H1 (cell line): Measurements from ENCODE around the gene KMT2E. TPM values are rescaled to one million over a fixed set of nuclear protein-coding genes. Genes with fewer than 3 reads are reported as not detected.

Experiments
- SP1 ChIP-seq: IDR thresholded peaks from 2 replicates; pipeline ENCODE4 v1.6.1; 2011; ENCODE audit warnings: low read depth, low read length
- polyA plus RNA-seq, 7 experiments: library from polyadenylated mRNA; depleted of rRNA in 3 of 7; stranded (reverse) in 5 of 7; unstranded in 2 of 7; fragments of >200 nt in 5 of 7; fragments of 200-250 nt in 2 of 7; gene quantifications; 1 replicate in 5 of 7; 2 replicates in 1 of 7; 4 replicates in 1 of 7; pipeline versions ENCODE4 v1.2.1 to v1.2.3, GENCODE V29; 2011 to 2013; ENCODE audit warnings: missing spikeins in 2 of 7, mixed read lengths in 2 of 7
- total RNA-seq: library from RNA; stranded (reverse); fragmentation: NEBNext Ultra II Directional; extraction: Animal tissue kit (Norgen Biotek cat#: 25700); gene quantifications from 2 replicates; pipeline ENCODE4 v1.2.1, GENCODE V29; 2021

Gene KMT2E
- total and polyA plus RNA-seq, 2 of the 8 experiments (the other 6 are each of a cell fraction or from before 2014, with no cell fraction given) = 10.9 to 45.0 TPM

- TF ChIP-seq SP1 = 0 out of 2 replicates have a peak, but pooled peaks have one; percentile 25
Measured at GRCh38 chr7:105015390-105015965, 1.5 kb downstream of the KMT2E start (continued).
